ENCODE measurements around the gene GAN.
A peak's percentile ranks its signal among the peaks of the same experiment; 100 is the strongest.

Gene GAN

GRCh38 chr16:81277541-81278080 lies 37.2 kb upstream of the GAN start:
- no peaks in the 10 kb centered on the region for H3K27me3 ChIP-seq (ENCODE audit: control insufficient read depth in 2 of 2, insufficient read depth in 2 of 2, low read length in 2 of 2)
- no peak overlapping the region for H3K4me3 ChIP-seq (ENCODE audit: low read length in 2 of 2)
- H3K9ac ChIP-seq (ENCODE audit: low read depth in 1 of 2, low read length in 2 of 2), result peak overlapping the region in 1 of 2 donors; percentile 34
- H3K9me3 ChIP-seq (ENCODE audit: control insufficient read depth in 2 of 2, low read length in 2 of 2), result no peaks in the 10 kb centered on the region
- H3K4me1 ChIP-seq (ENCODE audit: control insufficient read depth in 2 of 2, insufficient read depth in 2 of 2, low read length in 2 of 2), result peaks cover 33 to 47% of the 10 kb centered on the region in 2 donors
- no peaks in the 10 kb centered on the region for H3K36me3 ChIP-seq (ENCODE audit: control insufficient read depth in 2 of 2, insufficient read depth in 2 of 2, low read length in 2 of 2)
- peak overlapping the region; percentile 72 to 80 for H3K27ac ChIP-seq (ENCODE audit: low read depth in 2 of 2, low read length in 2 of 2)

GRCh38 chr16:81278526-81278925 lies 36.2 kb upstream of the GAN start:
- no peaks in the 10 kb centered on the region for H3K9me3 ChIP-seq (ENCODE audit: control insufficient read depth in 2 of 2, low read length in 2 of 2)
- H3K27me3 ChIP-seq (ENCODE audit: control insufficient read depth in 2 of 2, insufficient read depth in 2 of 2, low read length in 2 of 2), result no peaks in the 10 kb centered on the region
- no peaks in the 10 kb centered on the region for H3K36me3 ChIP-seq (ENCODE audit: control insufficient read depth in 2 of 2, insufficient read depth in 2 of 2, low read length in 2 of 2)
- peaks cover 28 to 42% of the 10 kb centered on the region in 2 donors for H3K4me1 ChIP-seq (ENCODE audit: control insufficient read depth in 2 of 2, insufficient read depth in 2 of 2, low read length in 2 of 2)
- no peak overlapping the region for H3K4me3 ChIP-seq (ENCODE audit: low read length in 2 of 2)
- H3K27ac ChIP-seq (ENCODE audit: low read depth in 2 of 2, low read length in 2 of 2), result peak overlapping the region in 1 of 2 donors; percentile 72
- H3K9ac ChIP-seq (ENCODE audit: low read depth in 1 of 2, low read length in 2 of 2), result no peak overlapping the region

GRCh38 chr16:81279392-81279791 lies 35.4 kb upstream of the GAN start:
- Histone ChIP-seq H3K27ac (ENCODE audit: low read depth in 2 of 2, low read length in 2 of 2) (no peak overlapping the region), H3K4me1 (ENCODE audit: control insufficient read depth in 2 of 2, insufficient read depth in 2 of 2, low read length in 2 of 2) (peaks cover 25 to 38% of the 10 kb centered on the region in 2 donors), H3K27me3 (ENCODE audit: control insufficient read depth in 2 of 2, insufficient read depth in 2 of 2, low read length in 2 of 2) (no peaks in the 10 kb centered on the region), H3K9me3 (ENCODE audit: control insufficient read depth in 2 of 2, low read length in 2 of 2) (no peaks in the 10 kb centered on the region), H3K9ac (ENCODE audit: low read depth in 1 of 2, low read length in 2 of 2) (no peak overlapping the region), H3K4me3 (ENCODE audit: low read length in 2 of 2) (no peak overlapping the region), H3K36me3 (ENCODE audit: control insufficient read depth in 2 of 2, insufficient read depth in 2 of 2, low read length in 2 of 2) (no peaks in the 10 kb centered on the region)

GRCh38 chr16:81280393-81280792 lies 34.4 kb upstream of the GAN start:
- Histone ChIP-seq H3K27me3 (ENCODE audit: control insufficient read depth in 2 of 2, insufficient read depth in 2 of 2, low read length in 2 of 2) (no peaks in the 10 kb centered on the region), H3K9me3 (ENCODE audit: control insufficient read depth in 2 of 2, low read length in 2 of 2) (no peaks in the 10 kb centered on the region), H3K36me3 (ENCODE audit: control insufficient read depth in 2 of 2, insufficient read depth in 2 of 2, low read length in 2 of 2) (no peaks in the 10 kb centered on the region), H3K4me1 (ENCODE audit: control insufficient read depth in 2 of 2, insufficient read depth in 2 of 2, low read length in 2 of 2) (peaks cover 16 to 28% of the 10 kb centered on the region in 2 donors), H3K27ac (ENCODE audit: low read depth in 2 of 2, low read length in 2 of 2) (no peak overlapping the region), H3K4me3 (ENCODE audit: low read length in 2 of 2) (no peak overlapping the region), H3K9ac (ENCODE audit: low read depth in 1 of 2, low read length in 2 of 2) (no peak overlapping the region)

GRCh38 chr16:81283044-81283443 lies 31.7 kb upstream of the GAN start:
- Histone ChIP-seq H3K36me3 (ENCODE audit: control insufficient read depth in 2 of 2, insufficient read depth in 2 of 2, low read length in 2 of 2) (no peaks in the 10 kb centered on the region), H3K27ac (ENCODE audit: low read depth in 2 of 2, low read length in 2 of 2) (no peak overlapping the region), H3K9ac (ENCODE audit: low read depth in 1 of 2, low read length in 2 of 2) (no peak overlapping the region), H3K4me1 (ENCODE audit: control insufficient read depth in 2 of 2, insufficient read depth in 2 of 2, low read length in 2 of 2) (peaks cover 0 to 6% of the 10 kb centered on the region in 2 donors), H3K27me3 (ENCODE audit: control insufficient read depth in 2 of 2, insufficient read depth in 2 of 2, low read length in 2 of 2) (no peaks in the 10 kb centered on the region), H3K4me3 (ENCODE audit: low read length in 2 of 2) (no peak overlapping the region), H3K9me3 (ENCODE audit: control insufficient read depth in 2 of 2, low read length in 2 of 2) (no peaks in the 10 kb centered on the region)

- H3K9me3 ChIP-seq (ENCODE audit: control insufficient read depth in 2 of 2, low read length in 2 of 2), result no peaks in the 10 kb centered on the region
- no peak overlapping the region for H3K27ac ChIP-seq (ENCODE audit: low read depth in 2 of 2, low read length in 2 of 2)
- H3K4me3 ChIP-seq (ENCODE audit: low read length in 2 of 2), result no peak overlapping the region
- H3K36me3 ChIP-seq (ENCODE audit: control insufficient read depth in 2 of 2, insufficient read depth in 2 of 2, low read length in 2 of 2), result no peaks in the 10 kb centered on the region
- H3K27me3 ChIP-seq (ENCODE audit: control insufficient read depth in 2 of 2, insufficient read depth in 2 of 2, low read length in 2 of 2), result no peaks in the 10 kb centered on the region
- peaks cover 0 to 4% of the 10 kb centered on the region in 2 donors for H3K4me1 ChIP-seq (ENCODE audit: control insufficient read depth in 2 of 2, insufficient read depth in 2 of 2, low read length in 2 of 2)
- H3K9ac ChIP-seq (ENCODE audit: low read depth in 1 of 2, low read length in 2 of 2), result no peak overlapping the region
These were observed 29.7 kb upstream of the GAN start for GRCh38 chr16:81284995-81285600.

- Histone ChIP-seq H3K9me3 (ENCODE audit: control insufficient read depth in 2 of 2, low read length in 2 of 2) (no peaks in the 10 kb centered on the region), H3K9ac (ENCODE audit: low read depth in 1 of 2, low read length in 2 of 2) (no peak overlapping the region), H3K27ac (ENCODE audit: low read depth in 2 of 2, low read length in 2 of 2) (no peak overlapping the region), H3K27me3 (ENCODE audit: control insufficient read depth in 2 of 2, insufficient read depth in 2 of 2, low read length in 2 of 2) (no peaks in the 10 kb centered on the region), H3K4me1 (ENCODE audit: control insufficient read depth in 2 of 2, insufficient read depth in 2 of 2, low read length in 2 of 2) (no peaks in the 10 kb centered on the region), H3K4me3 (ENCODE audit: low read length in 2 of 2) (no peak overlapping the region), H3K36me3 (ENCODE audit: control insufficient read depth in 2 of 2, insufficient read depth in 2 of 2, low read length in 2 of 2) (no peaks in the 10 kb centered on the region)
These were observed 28.6 kb upstream of the GAN start for GRCh38 chr16:81286190-81286589.

GRCh38 chr16:81291117-81291516 lies 23.6 kb upstream of the GAN start:
- Histone ChIP-seq H3K27me3 (ENCODE audit: control insufficient read depth in 2 of 2, insufficient read depth in 2 of 2, low read length in 2 of 2) (no peaks in the 10 kb centered on the region), H3K4me1 (ENCODE audit: control insufficient read depth in 2 of 2, insufficient read depth in 2 of 2, low read length in 2 of 2) (peaks cover 8 to 15% of the 10 kb centered on the region in 2 donors), H3K9me3 (ENCODE audit: control insufficient read depth in 2 of 2, low read length in 2 of 2) (no peaks in the 10 kb centered on the region), H3K4me3 (ENCODE audit: low read length in 2 of 2) (no peak overlapping the region), H3K9ac (ENCODE audit: low read depth in 1 of 2, low read length in 2 of 2) (no peak overlapping the region), H3K36me3 (ENCODE audit: control insufficient read depth in 2 of 2, insufficient read depth in 2 of 2, low read length in 2 of 2) (no peaks in the 10 kb centered on the region), H3K27ac (ENCODE audit: low read depth in 2 of 2, low read length in 2 of 2) (no peak overlapping the region)

GRCh38 chr16:81292936-81293335 lies 21.8 kb upstream of the GAN start:
- peaks cover 8 to 15% of the 10 kb centered on the region in 2 donors for H3K4me1 ChIP-seq (ENCODE audit: control insufficient read depth in 2 of 2, insufficient read depth in 2 of 2, low read length in 2 of 2)
- no peak overlapping the region for H3K9ac ChIP-seq (ENCODE audit: low read depth in 1 of 2, low read length in 2 of 2)
- H3K9me3 ChIP-seq (ENCODE audit: control insufficient read depth in 2 of 2, low read length in 2 of 2), result no peaks in the 10 kb centered on the region
- H3K27ac ChIP-seq (ENCODE audit: low read depth in 2 of 2, low read length in 2 of 2), result peak overlapping the region in 1 of 2 donors; percentile 81
- H3K36me3 ChIP-seq (ENCODE audit: control insufficient read depth in 2 of 2, insufficient read depth in 2 of 2, low read length in 2 of 2), result no peaks in the 10 kb centered on the region
- no peaks in the 10 kb centered on the region for H3K27me3 ChIP-seq (ENCODE audit: control insufficient read depth in 2 of 2, insufficient read depth in 2 of 2, low read length in 2 of 2)
- no peak overlapping the region for H3K4me3 ChIP-seq (ENCODE audit: low read length in 2 of 2)

- Histone ChIP-seq H3K4me1 (ENCODE audit: control insufficient read depth in 2 of 2, insufficient read depth in 2 of 2, low read length in 2 of 2) (peaks cover 8 to 15% of the 10 kb centered on the region in 2 donors), H3K9ac (ENCODE audit: low read depth in 1 of 2, low read length in 2 of 2) (no peak overlapping the region), H3K27me3 (ENCODE audit: control insufficient read depth in 2 of 2, insufficient read depth in 2 of 2, low read length in 2 of 2) (no peaks in the 10 kb centered on the region), H3K27ac (ENCODE audit: low read depth in 2 of 2, low read length in 2 of 2) (peak overlapping the region; percentile 81 to 92), H3K9me3 (ENCODE audit: control insufficient read depth in 2 of 2, low read length in 2 of 2) (no peaks in the 10 kb centered on the region), H3K36me3 (ENCODE audit: control insufficient read depth in 2 of 2, insufficient read depth in 2 of 2, low read length in 2 of 2) (no peaks in the 10 kb centered on the region), H3K4me3 (ENCODE audit: low read length in 2 of 2) (peak overlapping the region; percentile 37 to 46)
These were observed 20.6 kb upstream of the GAN start for GRCh38 chr16:81293909-81294802.

Measured in mucosa of rectum (tissue), 2 donors.